HG03196 (cell line): ENCODE results near the gene LCTL.

ENCODE experiments used
- ATAC-seq: cut with Tn5 transposase; IDR thresholded peaks from one replicate; pipeline ENCODE4 v1.9.1; 2021; ENCODE audit not compliant: unreplicated experiment

The LCTL gene

DNA sequence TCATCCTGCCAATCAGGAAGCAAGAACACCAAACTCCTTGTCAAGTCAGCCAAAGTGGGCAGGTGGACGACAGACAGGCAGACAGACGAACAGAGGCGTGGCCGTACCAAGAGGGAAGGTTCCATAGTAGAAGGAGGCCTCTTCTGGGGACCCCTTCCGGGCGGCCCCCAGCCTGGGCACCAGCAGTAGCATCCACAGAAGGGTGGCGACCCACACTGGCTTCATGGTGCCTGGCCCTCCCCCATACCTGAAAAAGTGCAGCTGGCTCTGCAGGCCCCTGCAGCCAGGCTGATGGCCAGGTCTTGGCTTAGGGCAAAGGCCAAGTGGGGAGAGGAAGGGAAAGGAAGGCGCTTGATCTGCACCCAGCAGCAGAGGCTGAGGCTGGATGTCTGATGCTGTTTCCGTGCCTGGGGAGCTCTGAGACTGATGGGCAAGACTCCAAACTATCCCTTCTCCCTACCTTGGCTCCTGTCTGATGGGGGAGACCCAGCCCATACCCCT lies 607 bp downstream of the LCTL start:
- ATAC-seq = no peak

DNA sequence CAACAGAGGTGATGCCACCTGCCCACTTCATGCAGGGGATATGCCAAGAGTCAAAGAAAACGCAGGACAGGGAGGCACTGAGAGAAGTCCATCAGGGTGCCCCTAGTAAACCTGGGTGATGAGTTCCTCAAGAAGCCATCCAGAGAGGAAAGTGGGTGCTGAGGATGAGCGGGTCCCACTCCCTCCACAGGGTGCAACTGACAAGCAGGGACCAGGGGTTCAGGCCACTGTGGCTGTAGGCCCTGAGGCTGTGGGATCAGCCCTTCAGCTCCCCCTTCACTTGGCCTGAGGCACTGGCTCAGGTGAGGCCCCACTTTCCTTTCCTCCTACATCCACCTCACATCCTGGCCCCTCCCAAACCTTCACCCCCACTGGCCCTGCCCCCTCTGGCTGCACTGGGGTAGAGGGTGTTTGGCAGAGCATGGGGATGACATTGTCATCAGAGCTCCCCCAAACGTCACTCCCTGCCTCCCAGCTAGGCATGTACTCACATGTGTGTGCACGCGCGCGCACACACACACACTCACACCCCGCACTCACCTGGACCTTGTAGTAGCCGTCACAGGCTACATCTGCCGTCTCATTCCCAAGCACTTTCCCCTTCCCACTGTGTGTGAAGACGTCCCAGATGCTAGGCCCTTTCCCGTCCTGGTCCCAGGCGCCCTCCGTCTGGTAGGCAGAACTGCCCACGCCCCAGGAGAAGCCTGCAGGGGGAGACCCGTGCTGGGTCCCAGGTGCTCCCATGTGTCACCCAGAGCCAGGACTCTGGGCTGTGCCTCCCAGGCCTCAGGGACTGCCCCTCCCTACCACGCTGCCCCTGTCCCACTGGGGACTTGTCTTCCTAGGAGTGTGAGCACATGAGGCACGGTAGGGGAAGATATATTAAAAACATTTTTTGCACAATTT lies 1.4 kb downstream of the LCTL start:
- ATAC-seq = no peak

GRCh38 chr15:66563566-66564110 lies 2.2 kb downstream of the LCTL start:
- ATAC-seq = no peak

DNA sequence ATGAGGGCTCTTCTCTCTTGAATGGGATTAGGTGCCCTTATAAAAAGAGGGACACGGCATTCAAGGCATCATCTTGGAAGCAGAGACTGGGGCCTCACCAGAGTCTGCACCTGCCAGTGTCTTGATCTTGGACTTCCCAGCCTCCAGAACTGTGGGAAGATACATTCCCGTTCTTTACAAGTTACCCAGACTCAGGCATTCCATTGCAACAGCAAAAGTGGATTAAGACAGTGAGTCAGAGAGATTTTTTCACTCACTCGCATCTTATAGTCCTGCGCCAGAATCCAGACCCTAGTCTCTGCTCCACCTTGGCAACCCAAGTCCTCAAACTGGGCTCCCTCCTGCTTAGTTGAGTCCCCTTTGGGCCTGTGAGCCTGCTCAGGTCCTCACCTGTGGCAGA lies 2.7 kb downstream of the LCTL start:
- no peak for ATAC-seq

DNA sequence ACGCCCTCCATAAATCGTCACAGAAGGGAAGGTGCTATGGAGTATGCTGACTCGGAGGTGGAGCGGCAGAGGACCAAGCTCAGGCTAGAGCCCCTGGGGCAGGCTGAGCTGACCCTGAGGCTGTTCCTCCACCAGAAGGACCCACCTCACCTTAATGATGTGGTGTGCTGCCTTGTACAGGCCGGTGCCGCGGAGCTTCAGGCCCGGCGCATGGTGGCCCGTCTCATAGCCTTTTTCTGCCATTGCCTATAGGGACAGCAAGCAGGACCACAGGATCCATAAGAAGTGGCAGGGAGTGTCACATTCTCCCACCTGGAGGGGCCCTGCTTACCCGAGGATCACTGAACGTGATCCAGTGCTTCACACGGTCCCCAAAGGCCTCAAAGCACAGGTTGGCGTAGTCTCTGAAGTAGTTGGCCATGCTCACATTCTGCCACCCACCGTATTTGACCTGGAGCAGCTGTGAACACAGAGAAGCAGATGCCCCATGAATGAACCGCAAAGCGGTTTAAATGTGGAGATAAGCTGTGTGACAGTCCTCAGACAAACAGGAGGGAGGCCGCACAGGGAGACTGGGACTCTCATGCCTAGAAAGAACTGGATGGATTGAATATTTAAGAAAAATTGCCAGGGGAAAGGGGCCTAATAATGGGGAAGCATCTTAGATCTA lies 4.8 kb downstream of the LCTL start:
- no peak for ATAC-seq

- no peak for ATAC-seq
Observed at GRCh38 chr15:66558271-66558670, 7.5 kb downstream of the LCTL start.

DNA sequence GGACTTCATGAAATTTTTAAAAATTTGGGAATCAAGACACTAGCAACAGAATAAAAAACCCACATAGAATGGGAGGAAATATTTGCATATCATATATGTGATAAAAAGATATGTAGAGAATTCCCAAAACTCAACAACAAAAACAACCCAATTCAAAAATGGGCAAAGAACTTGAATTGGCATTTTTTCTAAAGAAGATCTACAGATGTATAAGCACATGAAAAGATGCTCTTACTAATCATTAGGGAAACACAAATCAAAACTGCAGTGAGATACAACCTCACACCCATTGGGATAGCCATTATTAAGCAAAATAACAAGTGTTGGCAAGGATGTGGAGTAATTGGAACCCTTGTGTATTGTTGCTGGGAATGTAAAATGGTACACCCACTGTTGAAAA lies 10.1 kb downstream of the LCTL start:
- no peak for ATAC-seq

DNA sequence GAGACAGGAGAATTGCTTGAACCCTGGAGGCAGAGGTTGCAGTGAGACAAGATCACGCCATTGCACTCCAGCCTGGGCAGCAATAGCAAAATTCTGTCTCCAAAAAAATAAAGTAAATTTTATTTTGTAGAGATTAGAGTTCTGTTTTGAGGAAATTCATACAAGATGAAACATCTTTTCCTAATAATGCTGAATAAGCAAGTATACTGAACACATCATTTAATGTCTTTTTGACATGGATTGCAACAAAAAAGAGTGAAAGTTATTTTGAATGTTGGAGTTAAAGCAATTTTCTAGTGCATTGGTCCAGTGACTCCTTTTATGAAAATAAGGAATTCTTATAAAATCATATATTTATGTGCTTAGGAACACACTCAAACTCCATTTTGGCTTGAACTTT lies 20.5 kb downstream of the LCTL start:
- no peak for ATAC-seq

DNA sequence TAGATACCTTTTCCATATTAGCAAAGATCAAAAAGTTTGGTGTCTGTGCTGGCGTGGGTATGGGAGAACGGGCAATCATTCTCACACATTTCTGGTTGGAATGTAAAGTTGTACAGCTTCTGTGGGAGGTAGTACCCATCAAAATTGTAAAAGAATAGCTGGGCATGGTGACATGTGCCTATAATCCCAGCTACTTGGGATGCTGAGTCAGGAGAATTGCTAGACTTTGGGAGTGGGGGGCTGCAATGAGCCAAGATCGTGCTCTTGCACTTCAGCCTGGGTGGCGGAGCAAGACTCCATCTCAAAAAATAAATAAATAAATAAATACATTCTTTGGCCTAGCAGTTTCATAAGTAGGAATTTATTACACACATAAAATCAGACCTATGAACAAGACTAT lies 22.9 kb downstream of the LCTL start:
- ATAC-seq = no peak

DNA sequence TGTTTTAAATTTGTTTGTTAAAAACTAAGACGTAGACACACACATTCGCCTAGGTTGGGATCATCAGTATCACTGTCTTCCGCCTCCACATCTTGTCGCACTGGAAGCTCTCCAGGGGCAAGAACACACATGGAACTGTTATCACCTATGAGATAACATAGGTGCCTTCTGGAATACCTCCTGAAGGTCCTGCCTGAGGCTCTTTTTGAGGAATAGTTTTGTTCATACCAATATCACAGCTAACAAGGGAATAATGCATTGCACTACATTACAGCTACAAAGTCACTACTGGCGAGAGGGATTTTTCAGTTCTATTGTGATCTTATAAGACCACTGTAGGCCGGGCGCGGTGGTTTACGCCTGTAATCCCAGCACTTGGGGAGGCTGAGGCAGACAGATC lies 30.7 kb downstream of the LCTL start:
- no peak for ATAC-seq

DNA sequence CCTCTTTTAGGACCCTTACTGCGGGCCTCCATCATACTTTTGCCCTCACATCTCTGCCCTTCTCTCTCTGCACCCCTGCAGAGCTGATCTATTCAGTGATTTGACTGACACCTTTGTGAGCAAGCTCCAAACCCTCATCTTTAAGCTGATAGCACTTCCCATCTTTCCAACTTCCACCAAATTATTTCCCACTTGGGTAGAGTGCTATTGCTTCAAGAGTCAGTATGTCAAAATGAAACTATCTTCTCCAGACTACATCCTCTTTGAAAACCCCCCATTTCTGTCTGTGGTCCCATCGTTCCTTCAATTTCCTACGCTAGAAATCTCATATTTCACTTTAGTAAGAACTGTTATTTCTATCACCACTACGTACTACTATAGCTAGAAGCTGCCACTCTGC lies 41.0 kb downstream of the LCTL start:
- no peak for ATAC-seq

DNA sequence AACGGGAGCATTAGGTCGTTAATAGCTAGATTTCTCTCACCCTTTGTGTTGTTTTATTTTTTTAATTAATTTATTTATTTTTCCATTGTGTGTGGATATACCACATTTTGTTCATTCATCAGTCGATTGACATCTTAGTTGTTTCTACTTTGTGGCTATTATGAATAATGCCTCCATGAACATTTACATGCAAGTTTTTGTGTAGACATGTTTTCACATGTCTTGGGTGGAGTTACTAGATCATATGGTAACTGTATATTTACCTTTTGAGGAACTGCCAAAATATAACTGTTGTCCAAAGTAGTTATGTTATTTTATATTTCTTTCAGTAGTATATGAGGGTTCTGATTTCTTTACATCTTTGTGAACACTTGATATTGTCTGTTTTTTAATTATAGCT lies 41.9 kb downstream of the LCTL start:
- no peak for ATAC-seq

- no peak for ATAC-seq
Observed at GRCh38 chr15:66515901-66516322, 49.9 kb downstream of the LCTL start.

- no peak for ATAC-seq
Observed at GRCh38 chr15:66514586-66514985, 51.2 kb downstream of the LCTL start.

DNA sequence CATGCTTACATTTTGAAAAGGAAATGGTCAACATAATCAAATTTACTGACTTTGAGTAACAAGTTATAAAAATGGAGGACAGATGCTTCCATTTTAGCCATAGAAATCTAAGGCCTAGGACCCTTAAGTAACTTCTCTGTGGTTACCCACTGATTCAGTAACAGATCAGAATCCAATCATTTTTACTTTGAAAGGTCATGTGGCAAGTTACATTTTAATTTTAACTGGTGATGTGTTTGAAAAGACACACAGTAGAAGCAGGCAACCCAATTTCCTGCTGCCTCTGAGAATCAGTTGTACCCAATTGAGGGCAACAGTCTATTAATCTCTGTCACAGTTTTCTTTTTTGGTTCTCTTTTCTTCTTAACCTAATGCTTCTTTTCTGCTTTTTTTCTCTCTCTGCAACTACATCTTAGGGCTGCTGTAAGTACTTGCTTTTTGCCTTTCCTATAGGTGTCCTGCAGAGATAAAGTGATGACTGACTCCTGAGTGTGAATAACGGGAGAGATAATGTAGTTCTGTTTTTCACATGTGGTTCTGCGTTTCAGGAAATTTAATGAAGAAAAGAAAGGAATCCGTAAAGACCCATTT lies 57.4 kb downstream of the LCTL start:
- no peak for ATAC-seq

DNA sequence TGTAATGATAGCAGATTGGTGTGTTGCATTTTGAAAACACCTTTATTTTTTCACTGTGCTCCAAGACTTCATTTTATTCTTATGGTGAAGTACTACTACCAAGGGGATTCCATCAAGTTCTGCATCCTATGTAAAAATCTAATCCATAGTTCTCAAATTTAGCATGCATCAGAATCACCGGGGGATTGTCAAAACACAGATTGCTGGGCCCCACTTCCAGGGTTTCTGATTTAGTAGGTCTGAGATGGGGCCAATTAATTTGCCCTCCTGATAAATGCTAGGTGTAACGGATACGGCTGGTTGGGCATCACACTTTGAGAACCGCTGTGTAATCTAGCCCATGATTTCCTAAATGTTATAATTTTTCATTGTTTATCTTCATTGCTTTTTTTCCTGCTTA lies 60.0 kb downstream of the LCTL start:
- ATAC-seq = no peak

DNA sequence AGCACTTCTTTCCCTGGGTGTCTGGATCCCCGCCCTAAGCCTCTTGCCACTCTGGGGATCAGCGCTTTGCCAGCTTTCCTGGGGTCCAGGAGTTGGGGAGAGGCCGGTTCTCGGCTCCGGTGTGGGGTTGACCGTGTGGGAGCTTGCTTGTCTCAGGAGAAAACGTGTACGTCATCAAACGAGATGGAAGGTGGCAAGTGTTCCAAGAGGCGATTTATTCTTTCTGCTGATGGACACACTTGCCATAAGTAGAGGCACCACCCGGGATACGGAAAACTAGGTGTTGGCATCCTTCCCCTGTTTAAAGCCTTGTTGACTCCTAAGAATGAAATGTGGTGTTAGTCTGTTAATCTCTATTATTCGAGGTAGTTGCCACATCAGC lies 60.4 kb downstream of the LCTL start:
- no peak for ATAC-seq

DNA sequence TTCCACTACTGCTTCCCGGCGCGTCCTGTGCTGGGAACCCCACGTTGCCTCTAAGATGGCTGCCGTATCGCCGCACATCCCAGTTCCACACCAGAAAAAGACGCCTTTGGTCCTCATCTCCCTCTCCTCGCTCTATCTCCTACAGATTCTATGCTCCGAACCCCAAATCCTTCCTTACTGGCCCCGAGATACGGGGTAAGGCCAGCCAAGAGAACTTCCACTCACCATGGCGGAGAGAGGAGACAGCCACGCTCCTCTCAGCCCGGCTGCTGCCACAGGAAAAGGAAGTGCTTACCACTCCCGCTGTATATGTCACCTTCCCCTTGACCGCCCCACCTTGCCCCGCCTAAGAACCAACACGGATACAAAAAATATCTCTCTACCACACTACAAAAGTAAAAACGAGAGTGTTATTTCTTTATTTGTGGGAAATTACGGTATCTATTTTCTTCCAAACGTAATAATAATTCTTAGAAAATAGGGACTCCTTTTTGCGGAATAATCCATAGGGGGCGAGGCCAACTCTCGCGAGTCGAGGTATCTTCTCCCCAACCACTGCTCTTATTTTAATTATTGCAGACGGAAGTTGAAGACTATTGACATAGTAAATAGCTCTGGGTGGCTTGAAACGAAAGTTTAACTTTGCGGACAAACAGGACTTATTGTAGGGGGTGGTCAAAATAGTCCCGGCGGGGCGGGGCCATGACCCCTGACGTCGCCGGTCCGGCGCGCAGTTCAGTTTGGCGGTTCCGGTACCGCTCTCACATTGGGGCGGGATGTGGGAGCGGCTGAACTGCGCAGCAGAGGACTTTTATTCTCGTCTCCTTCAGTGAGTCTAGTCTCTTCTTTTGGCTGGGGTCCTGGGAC lies 61.0 kb downstream of the LCTL start, which contains the start of the genes RPL4 and ZWILCH:
Gene RPL4 (minus strand): TSS at position 293 of the 867 bp plus-strand sequence. CDS start 65 bp downstream, at position 228.
Gene ZWILCH (plus strand): TSS at position 764 of the 867 bp plus-strand sequence. CDS start 13 bp downstream, at position 777.
- peak; percentile 71 for ATAC-seq

DNA sequence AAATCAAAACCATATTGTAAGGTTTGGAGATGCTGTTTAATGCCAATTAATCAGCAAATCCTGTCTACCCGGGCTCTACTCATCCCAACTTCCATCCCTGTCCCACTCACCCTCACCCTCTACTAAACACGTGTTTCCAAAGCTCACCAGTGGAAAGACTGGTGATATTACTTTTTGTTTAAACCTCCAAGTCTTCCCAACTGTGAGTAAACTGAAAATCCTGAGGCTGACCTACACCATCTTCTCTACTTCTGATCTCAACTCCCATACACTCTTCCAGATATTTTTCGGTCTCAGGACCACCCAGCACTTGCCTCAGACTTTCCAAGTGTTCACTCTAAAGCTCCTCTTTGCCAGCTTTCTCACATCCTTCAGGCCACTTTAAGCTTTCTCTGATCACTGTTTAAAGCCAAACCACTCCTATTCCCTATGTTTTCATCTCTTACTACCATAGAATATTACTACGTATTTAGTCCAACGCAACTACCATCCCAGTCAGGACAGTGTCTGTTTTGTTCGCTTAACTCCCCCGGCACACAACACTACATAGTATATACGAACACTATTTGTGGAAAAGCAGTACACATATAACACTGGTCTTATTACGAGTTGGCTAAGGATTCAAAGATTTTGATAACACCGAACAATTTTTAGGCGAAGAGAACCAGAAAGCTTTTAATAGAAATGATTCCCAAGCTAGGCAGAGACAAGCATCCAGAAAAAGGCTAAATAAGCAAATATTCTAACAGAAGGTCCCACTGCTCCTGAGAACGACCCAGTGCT lies 61.8 kb downstream of the LCTL start:
- ATAC-seq = no peak
